GM19099 (cell line): ENCODE data around the gene TWF2.

Experiments
- POLR2A ChIP-seq: IDR thresholded peaks from 3 replicates; pipeline ENCODE4 v1.6.1; 2011; ENCODE audit warnings: low read depth; ENCODE audit not compliant: insufficient read length; ENCODE audit errors: extremely low read depth

TWF2 gene

GRCh38 chr3:52233108-52233591 lies 5.8 kb downstream of the TWF2 start:
- no peak for TF ChIP-seq POLR2A

GRCh38 chr3:52232279-52233107 lies 6.5 kb downstream of the TWF2 start:
- no peak for TF ChIP-seq POLR2A

- TF ChIP-seq POLR2A: no peak
These were observed 7.3 kb downstream of the TWF2 start for GRCh38 chr3:52231502-52232278.

GRCh38 chr3:52230889-52231499 lies 8.0 kb downstream of the TWF2 start:
- TF ChIP-seq POLR2A: no peak

GRCh38 chr3:52230461-52230860 lies 8.5 kb downstream of the TWF2 start:
- no peak for TF ChIP-seq POLR2A

GRCh38 chr3:52229656-52230055 lies 9.3 kb downstream of the TWF2 start:
- TF ChIP-seq POLR2A: no peak

GRCh38 chr3:52228751-52229291 lies 10.1 kb downstream of the TWF2 start:
- TF ChIP-seq POLR2A: no peak

GRCh38 chr3:52228266-52228665 lies 10.7 kb downstream of the TWF2 start:
- no peak for TF ChIP-seq POLR2A

- TF ChIP-seq POLR2A: no peak
These were observed 11.2 kb downstream of the TWF2 start for GRCh38 chr3:52227766-52228165.

- TF ChIP-seq POLR2A: no peak
These were observed 11.8 kb downstream of the TWF2 start for GRCh38 chr3:52227117-52227516.

GRCh38 chr3:52226229-52226817 lies 12.6 kb downstream of the TWF2 start:
- TF ChIP-seq POLR2A: no peak

- TF ChIP-seq POLR2A: peak; percentile 83
These were observed 13.3 kb downstream of the TWF2 start, which contains the start of gene TLR9 for GRCh38 chr3:52225452-52226228. TSS of gene TLR9 (minus strand) at chr3:52225645. CDS start at chr3:52225529, 116 bp downstream.

GRCh38 chr3:52223449-52224408 lies 15.2 kb downstream of the TWF2 start:
- no peak for TF ChIP-seq POLR2A
